ENCODE results near the gene ADGRG7.

The ADGRG7 gene

GRCh38 chr3:100600181-100601042 is 9.0 kb upstream of the ADGRG7 start:
- DNase-seq (ENCODE audit: low read depth in 3 of 3, low spot score in 1 of 3): no peak

GRCh38 chr3:100602506-100603444 is 6.6 kb upstream of the ADGRG7 start:
- no peak for DNase-seq (ENCODE audit: low read depth in 3 of 3, low spot score in 1 of 3)

- DNase-seq (ENCODE audit: low read depth in 3 of 3, low spot score in 1 of 3): no peak
Measured at GRCh38 chr3:100603469-100603868, 5.9 kb upstream of the ADGRG7 start.

GRCh38 chr3:100605358-100605757 is 4.0 kb upstream of the ADGRG7 start:
- no peak for DNase-seq (ENCODE audit: low read depth in 3 of 3, low spot score in 1 of 3)

GRCh38 chr3:100606894-100607512 is 2.4 kb upstream of the ADGRG7 start:
- DNase-seq (ENCODE audit: low read depth in 3 of 3, low spot score in 1 of 3): no peak

GRCh38 chr3:100609963-100610362 is 562 bp downstream of the ADGRG7 start:
- no peak for DNase-seq (ENCODE audit: low read depth in 3 of 3, low spot score in 1 of 3)

GRCh38 chr3:100611221-100611620 is 1.8 kb downstream of the ADGRG7 start:
- DNase-seq (ENCODE audit: low read depth in 3 of 3, low spot score in 1 of 3): no peak

- no peak for DNase-seq (ENCODE audit: low read depth in 3 of 3, low spot score in 1 of 3)
Measured at GRCh38 chr3:100613721-100614390, 4.5 kb downstream of the ADGRG7 start.

GRCh38 chr3:100614941-100615340 is 5.5 kb downstream of the ADGRG7 start:
- no peak for DNase-seq (ENCODE audit: low read depth in 3 of 3, low spot score in 1 of 3)

GRCh38 chr3:100615684-100616083 is 6.3 kb downstream of the ADGRG7 start:
- DNase-seq (ENCODE audit: low read depth in 3 of 3, low spot score in 1 of 3): no peak

- no peak for DNase-seq (ENCODE audit: low read depth in 3 of 3, low spot score in 1 of 3)
Measured at GRCh38 chr3:100621251-100621650, 11.8 kb downstream of the ADGRG7 start.

- no peak for DNase-seq (ENCODE audit: low read depth in 3 of 3, low spot score in 1 of 3)
Measured at GRCh38 chr3:100627491-100627890, 18.1 kb downstream of the ADGRG7 start.

- DNase-seq (ENCODE audit: low read depth in 3 of 3, low spot score in 1 of 3): no peak
Measured at GRCh38 chr3:100629421-100630127, 20.2 kb downstream of the ADGRG7 start.

GRCh38 chr3:100630664-100631063 is 21.3 kb downstream of the ADGRG7 start:
- no peak for DNase-seq (ENCODE audit: low read depth in 3 of 3, low spot score in 1 of 3)

GRCh38 chr3:100631236-100631635 is 21.8 kb downstream of the ADGRG7 start:
- no peak for DNase-seq (ENCODE audit: low read depth in 3 of 3, low spot score in 1 of 3)

GRCh38 chr3:100634493-100635272 is 25.3 kb downstream of the ADGRG7 start:
- no peak for DNase-seq (ENCODE audit: low read depth in 3 of 3, low spot score in 1 of 3)

GRCh38 chr3:100635273-100635701 is 25.9 kb downstream of the ADGRG7 start:
- DNase-seq (ENCODE audit: low read depth in 3 of 3, low spot score in 1 of 3): no peak

- no peak for DNase-seq (ENCODE audit: low read depth in 3 of 3, low spot score in 1 of 3)
Measured at GRCh38 chr3:100637197-100637631, 27.8 kb downstream of the ADGRG7 start.

- DNase-seq (ENCODE audit: low read depth in 3 of 3, low spot score in 1 of 3): no peak
Measured at GRCh38 chr3:100640633-100641032, 31.2 kb downstream of the ADGRG7 start.

Measured in stimulated activated CD4-positive, alpha-beta T cell treated with anti-CD3 and anti-CD28 coated beads, TNF-alpha, amount 100 ng/mL, for 1 hour (primary cell).